SK-N-SH treated with all-trans-retinoic acid at 6 μM for 48 hours (cell line): Measurements from ENCODE around the gene AUTS2.

Experiments
- ATAC-seq: fragments of 200-7000 bp; cut with Tn5 transposase; 3 replicates; pipeline ENCODE4 v1.9.1; 2020; ENCODE audit warnings: mild to moderate bottlenecking, moderate library complexity
- BACH2 ChIP-seq: fragments of 250-450 bp; sonication (Bioruptor Pico); IDR thresholded peaks from 2 replicates; pipeline ENCODE4 v1.9.0; 2021; ENCODE audit warnings: mild to moderate bottlenecking, borderline replicate concordance
- CSDC2 ChIP-seq: fragments of 250-450 bp; sonication (Bioruptor Pico); IDR thresholded peaks from 2 replicates; pipeline ENCODE4 v1.5.0; 2020; ENCODE audit warnings: mild to moderate bottlenecking, moderate library complexity
- ESRRG ChIP-seq: fragments of 250-450 bp; sonication (Bioruptor Pico); IDR thresholded peaks from 2 replicates; pipeline ENCODE4 v1.6.1; 2021; ENCODE audit warnings: mild to moderate bottlenecking
- GLIS3 ChIP-seq: fragments of 250-450 bp; sonication (Bioruptor Pico); IDR thresholded peaks from 2 replicates; pipeline ENCODE4 v1.5.0; 2020; ENCODE audit warnings: mild to moderate bottlenecking, moderate library complexity
- ISL1 ChIP-seq: fragments of 250-450 bp; sonication (Bioruptor Pico); IDR thresholded peaks from 2 replicates; pipeline ENCODE4 v2.1.2; 2022; ENCODE audit warnings: mild to moderate bottlenecking, moderate library complexity
- OSR1 ChIP-seq: fragments of 250-450 bp; sonication (Bioruptor Pico); IDR thresholded peaks from 2 replicates; pipeline ENCODE4 v1.8.0; 2022; ENCODE audit warnings: moderate library complexity, mild to moderate bottlenecking, inconsistent platforms
- RARB ChIP-seq: fragments of 250-450 bp; sonication (Bioruptor Pico); IDR thresholded peaks from 2 replicates; pipeline ENCODE4 v1.8.0; 2021; ENCODE audit warnings: mild to moderate bottlenecking, moderate library complexity
- SNAI2 ChIP-seq: fragments of 250-450 bp; sonication (Bioruptor Pico); IDR thresholded peaks from 2 replicates; pipeline ENCODE4 v1.5.0; 2020; ENCODE audit warnings: mild to moderate bottlenecking, moderate library complexity
- TCF4 ChIP-seq: fragments of 250-450 bp; sonication (Bioruptor Pico); IDR thresholded peaks from 2 replicates; pipeline ENCODE4 v1.8.0; 2021; ENCODE audit warnings: mild to moderate bottlenecking, moderate library complexity, borderline replicate concordance
- TOX ChIP-seq: fragments of 250-450 bp; sonication (Bioruptor Pico); IDR thresholded peaks from 2 replicates; pipeline ENCODE4 v1.8.0; 2021; ENCODE audit warnings: mild to moderate bottlenecking, moderate library complexity, borderline replicate concordance
- ZC3H10 ChIP-seq: fragments of 250-450 bp; sonication (Bioruptor Pico); IDR thresholded peaks from 2 replicates; pipeline ENCODE4 v1.5.1; 2021; ENCODE audit warnings: mild to moderate bottlenecking, moderate library complexity
- ZFP3 ChIP-seq: fragments of 250-450 bp; sonication (Bioruptor Pico); IDR thresholded peaks from 2 replicates; pipeline ENCODE4 v1.5.0; 2020; ENCODE audit warnings: mild to moderate bottlenecking, moderate library complexity
- ZFP30 ChIP-seq: fragments of 450-650 bp; formaldehyde crosslinking; IDR thresholded peaks from 2 replicates; pipeline ENCODE4 v1.5.0; 2022; ENCODE audit warnings: mild to moderate bottlenecking, moderate library complexity
- ZNF565 ChIP-seq: fragments of 450-650 bp; formaldehyde crosslinking; conservative IDR thresholded peaks from 2 replicates; pipeline ENCODE4 v1.5.0; 2020; ENCODE audit warnings: low read depth, mild to moderate bottlenecking, moderate library complexity
- ZNF70 ChIP-seq: fragments of 450-650 bp; formaldehyde crosslinking; IDR thresholded peaks from 2 replicates; pipeline ENCODE4 v1.5.0; 2020; ENCODE audit warnings: mild to moderate bottlenecking, moderate library complexity
- ZNF8 ChIP-seq: fragments of 450-650 bp; formaldehyde crosslinking; IDR thresholded peaks from 2 replicates; pipeline ENCODE4 v1.5.0; 2020; ENCODE audit warnings: mild to moderate bottlenecking, moderate library complexity
- TF ChIP-seq, protein P1 (sequence below): fragments of 250-450 bp; sonication (Bioruptor Pico); IDR thresholded peaks from 2 replicates; pipeline ENCODE4 v1.5.1; 2021; ENCODE audit warnings: mild to moderate bottlenecking, moderate library complexity
- TF ChIP-seq, protein P2 (sequence below): fragments of 250-450 bp; sonication (Bioruptor Pico); IDR thresholded peaks from 2 replicates; pipeline ENCODE4 v1.8.0; 2020; ENCODE audit warnings: mild to moderate bottlenecking, moderate library complexity, borderline replicate concordance
- TF ChIP-seq, protein P3 (sequence below): fragments of 250-450 bp; sonication (Bioruptor Pico); IDR thresholded peaks from 2 replicates; pipeline ENCODE4 v1.8.0; 2021; ENCODE audit warnings: low read depth, mild to moderate bottlenecking, moderate library complexity, borderline replicate concordance
- TF ChIP-seq, protein P4 (sequence below): fragments of 250-450 bp; sonication (Bioruptor Pico); IDR thresholded peaks from 2 replicates; pipeline ENCODE4 v1.5.0; 2020; ENCODE audit warnings: mild to moderate bottlenecking, moderate library complexity
- TF ChIP-seq, protein P5 (sequence below): fragments of 250-450 bp; sonication (Bioruptor Pico); IDR thresholded peaks from 2 replicates; pipeline ENCODE4 v1.5.1; 2020; ENCODE audit warnings: low read depth, mild to moderate bottlenecking, moderate library complexity

AUTS2 gene

DNA sequence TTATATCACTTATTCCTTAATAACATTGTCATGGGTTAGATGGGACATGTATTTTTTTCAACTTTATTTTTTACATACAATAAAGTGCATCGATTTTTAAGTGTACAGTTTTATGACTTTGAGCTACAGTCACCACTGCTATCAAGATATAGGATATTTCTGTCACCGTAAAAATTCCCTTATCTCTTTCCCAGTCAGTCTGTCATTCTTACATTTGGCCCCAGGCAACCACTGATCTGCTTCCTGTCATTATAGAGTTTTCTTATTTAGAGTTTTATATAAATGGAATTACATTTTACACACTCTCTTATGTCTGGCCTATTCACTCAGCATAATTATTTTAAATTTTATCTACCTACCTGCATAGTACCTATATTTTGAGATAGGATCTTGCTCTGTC lies 145.2 kb downstream of the AUTS2 start (continued):
- TF ChIP-seq ZC3H10 (no peak), ZFP30 (CRISPR knock-in tag) (no peak)
- TF ChIP-seq, protein P1, sequence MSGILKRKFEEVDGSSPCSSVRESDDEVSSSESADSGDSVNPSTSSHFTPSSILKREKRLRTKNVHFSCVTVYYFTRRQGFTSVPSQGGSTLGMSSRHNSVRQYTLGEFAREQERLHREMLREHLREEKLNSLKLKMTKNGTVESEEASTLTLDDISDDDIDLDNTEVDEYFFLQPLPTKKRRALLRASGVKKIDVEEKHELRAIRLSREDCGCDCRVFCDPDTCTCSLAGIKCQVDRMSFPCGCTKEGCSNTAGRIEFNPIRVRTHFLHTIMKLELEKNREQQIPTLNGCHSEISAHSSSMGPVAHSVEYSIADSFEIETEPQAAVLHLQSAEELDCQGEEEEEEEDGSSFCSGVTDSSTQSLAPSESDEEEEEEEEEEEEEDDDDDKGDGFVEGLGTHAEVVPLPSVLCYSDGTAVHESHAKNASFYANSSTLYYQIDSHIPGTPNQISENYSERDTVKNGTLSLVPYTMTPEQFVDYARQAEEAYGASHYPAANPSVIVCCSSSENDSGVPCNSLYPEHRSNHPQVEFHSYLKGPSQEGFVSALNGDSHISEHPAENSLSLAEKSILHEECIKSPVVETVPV: no peak
- TF ChIP-seq, all 23 proteins: peak for 0

DNA sequence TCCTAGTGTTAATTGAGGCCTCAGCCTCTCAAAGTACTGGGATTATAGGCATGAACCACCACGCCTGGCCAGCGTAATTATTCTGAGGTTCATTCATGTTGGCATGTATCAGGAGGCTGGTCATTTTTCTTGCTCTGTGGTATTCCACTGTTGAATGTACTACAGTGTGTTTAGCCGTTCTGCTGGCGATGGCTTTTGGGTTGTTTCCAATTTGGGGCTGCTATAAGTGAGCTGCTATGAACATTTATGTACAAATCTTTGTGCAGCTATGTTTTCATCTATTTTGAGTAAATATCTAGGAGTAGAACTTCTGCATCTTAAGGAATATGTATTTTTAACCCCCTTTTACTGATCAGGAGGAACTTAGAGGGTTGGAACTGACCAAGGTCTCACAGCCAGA lies 145.8 kb downstream of the AUTS2 start:
- peak; percentile 18; the same call in 2 of the 3 replicates for ATAC-seq
- TF ChIP-seq ZFP3 (CRISPR knock-in tag): no peak
- TF ChIP-seq, protein P2, sequence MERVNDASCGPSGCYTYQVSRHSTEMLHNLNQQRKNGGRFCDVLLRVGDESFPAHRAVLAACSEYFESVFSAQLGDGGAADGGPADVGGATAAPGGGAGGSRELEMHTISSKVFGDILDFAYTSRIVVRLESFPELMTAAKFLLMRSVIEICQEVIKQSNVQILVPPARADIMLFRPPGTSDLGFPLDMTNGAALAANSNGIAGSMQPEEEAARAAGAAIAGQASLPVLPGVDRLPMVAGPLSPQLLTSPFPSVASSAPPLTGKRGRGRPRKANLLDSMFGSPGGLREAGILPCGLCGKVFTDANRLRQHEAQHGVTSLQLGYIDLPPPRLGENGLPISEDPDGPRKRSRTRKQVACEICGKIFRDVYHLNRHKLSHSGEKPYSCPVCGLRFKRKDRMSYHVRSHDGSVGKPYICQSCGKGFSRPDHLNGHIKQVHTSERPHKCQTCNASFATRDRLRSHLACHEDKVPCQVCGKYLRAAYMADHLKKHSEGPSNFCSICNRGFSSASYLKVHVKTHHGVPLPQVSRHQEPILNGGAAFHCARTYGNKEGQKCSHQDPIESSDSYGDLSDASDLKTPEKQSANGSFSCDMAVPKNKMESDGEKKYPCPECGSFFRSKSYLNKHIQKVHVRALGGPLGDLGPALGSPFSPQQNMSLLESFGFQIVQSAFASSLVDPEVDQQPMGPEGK (CRISPR knock-in tag): no peak
- no peak for TF ChIP-seq TOX (CRISPR knock-in tag)
- no peak for TF ChIP-seq RARB (CRISPR knock-in tag)
- no peak for TF ChIP-seq OSR1 (CRISPR knock-in tag)
- TF ChIP-seq ISL1: no peak
- TF ChIP-seq GLIS3 (CRISPR knock-in tag): no peak
- TF ChIP-seq, protein P3, sequence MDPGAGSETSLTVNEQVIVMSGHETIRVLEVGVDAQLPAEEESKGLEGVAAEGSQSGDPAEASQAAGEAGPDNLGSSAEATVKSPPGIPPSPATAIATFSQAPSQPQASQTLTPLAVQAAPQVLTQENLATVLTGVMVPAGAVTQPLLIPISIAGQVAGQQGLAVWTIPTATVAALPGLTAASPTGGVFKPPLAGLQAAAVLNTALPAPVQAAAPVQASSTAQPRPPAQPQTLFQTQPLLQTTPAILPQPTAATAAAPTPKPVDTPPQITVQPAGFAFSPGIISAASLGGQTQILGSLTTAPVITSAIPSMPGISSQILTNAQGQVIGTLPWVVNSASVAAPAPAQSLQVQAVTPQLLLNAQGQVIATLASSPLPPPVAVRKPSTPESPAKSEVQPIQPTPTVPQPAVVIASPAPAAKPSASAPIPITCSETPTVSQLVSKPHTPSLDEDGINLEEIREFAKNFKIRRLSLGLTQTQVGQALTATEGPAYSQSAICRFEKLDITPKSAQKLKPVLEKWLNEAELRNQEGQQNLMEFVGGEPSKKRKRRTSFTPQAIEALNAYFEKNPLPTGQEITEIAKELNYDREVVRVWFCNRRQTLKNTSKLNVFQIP (CRISPR knock-in tag): no peak
- no peak for TF ChIP-seq ESRRG (CRISPR knock-in tag)
- no peak for TF ChIP-seq TCF4
- TF ChIP-seq, protein P1: no peak
- no peak for TF ChIP-seq ZNF565 (CRISPR knock-in tag)
- TF ChIP-seq, protein P4, sequence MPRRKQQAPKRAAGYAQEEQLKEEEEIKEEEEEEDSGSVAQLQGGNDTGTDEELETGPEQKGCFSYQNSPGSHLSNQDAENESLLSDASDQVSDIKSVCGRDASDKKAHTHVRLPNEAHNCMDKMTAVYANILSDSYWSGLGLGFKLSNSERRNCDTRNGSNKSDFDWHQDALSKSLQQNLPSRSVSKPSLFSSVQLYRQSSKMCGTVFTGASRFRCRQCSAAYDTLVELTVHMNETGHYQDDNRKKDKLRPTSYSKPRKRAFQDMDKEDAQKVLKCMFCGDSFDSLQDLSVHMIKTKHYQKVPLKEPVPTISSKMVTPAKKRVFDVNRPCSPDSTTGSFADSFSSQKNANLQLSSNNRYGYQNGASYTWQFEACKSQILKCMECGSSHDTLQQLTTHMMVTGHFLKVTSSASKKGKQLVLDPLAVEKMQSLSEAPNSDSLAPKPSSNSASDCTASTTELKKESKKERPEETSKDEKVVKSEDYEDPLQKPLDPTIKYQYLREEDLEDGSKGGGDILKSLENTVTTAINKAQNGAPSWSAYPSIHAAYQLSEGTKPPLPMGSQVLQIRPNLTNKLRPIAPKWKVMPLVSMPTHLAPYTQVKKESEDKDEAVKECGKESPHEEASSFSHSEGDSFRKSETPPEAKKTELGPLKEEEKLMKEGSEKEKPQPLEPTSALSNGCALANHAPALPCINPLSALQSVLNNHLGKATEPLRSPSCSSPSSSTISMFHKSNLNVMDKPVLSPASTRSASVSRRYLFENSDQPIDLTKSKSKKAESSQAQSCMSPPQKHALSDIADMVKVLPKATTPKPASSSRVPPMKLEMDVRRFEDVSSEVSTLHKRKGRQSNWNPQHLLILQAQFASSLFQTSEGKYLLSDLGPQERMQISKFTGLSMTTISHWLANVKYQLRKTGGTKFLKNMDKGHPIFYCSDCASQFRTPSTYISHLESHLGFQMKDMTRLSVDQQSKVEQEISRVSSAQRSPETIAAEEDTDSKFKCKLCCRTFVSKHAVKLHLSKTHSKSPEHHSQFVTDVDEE (CRISPR knock-in tag): no peak

DNA sequence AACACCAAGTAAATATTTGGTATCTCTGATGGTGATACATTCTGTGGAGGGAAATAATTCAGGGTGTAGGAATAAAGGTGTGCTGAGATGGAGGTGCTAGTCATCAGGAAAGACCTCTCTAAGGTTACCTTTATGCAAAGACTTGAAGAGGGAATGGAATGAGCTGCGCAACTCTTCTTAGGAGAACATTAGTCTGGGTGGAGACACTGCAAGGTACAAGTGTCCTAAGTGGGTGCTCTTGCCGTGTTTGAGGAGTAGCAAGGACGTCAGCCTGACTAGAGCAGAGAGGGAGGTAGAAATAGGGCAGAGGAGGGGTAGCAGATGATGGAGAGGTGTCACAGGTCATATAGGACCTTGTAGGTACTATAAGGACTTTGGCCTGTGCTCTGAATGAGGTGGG lies 148.1 kb downstream of the AUTS2 start:
- no peak for ATAC-seq
- TF ChIP-seq ESRRG (CRISPR knock-in tag) (no peak), TCF4 (no peak), ZNF70 (CRISPR knock-in tag) (no peak), SNAI2 (no peak), GLIS3 (CRISPR knock-in tag) (no peak), TOX (CRISPR knock-in tag) (no peak), ZC3H10 (no peak)
- TF ChIP-seq, protein P5, sequence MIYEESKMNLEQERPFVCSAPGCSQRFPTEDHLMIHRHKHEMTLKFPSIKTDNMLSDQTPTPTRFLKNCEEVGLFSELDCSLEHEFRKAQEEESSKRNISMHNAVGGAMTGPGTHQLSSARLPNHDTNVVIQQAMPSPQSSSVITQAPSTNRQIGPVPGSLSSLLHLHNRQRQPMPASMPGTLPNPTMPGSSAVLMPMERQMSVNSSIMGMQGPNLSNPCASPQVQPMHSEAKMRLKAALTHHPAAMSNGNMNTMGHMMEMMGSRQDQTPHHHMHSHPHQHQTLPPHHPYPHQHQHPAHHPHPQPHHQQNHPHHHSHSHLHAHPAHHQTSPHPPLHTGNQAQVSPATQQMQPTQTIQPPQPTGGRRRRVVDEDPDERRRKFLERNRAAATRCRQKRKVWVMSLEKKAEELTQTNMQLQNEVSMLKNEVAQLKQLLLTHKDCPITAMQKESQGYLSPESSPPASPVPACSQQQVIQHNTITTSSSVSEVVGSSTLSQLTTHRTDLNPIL: no peak

DNA sequence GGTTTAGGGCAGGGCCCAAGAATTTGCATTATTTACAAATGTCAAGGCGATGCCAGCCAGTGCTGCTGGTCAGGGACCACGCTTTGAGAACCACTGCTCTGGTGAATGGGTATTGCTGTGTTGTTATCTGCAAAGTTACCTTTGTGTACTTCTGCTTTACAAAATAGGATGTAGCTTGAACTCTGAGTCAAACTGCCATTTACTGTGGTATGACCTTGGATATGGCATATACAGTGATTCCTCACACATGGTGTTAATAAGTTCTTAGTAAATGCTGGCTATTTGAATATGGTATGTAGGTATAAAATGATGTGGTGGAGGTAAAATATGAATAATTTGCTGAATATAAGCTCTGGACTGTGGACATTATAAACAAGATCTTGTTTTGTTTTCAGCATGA lies 148.9 kb downstream of the AUTS2 start:
- ATAC-seq: no peak
- TF ChIP-seq ZFP3 (CRISPR knock-in tag): no peak
- no peak for TF ChIP-seq TOX (CRISPR knock-in tag)
- no peak for TF ChIP-seq ZFP30 (CRISPR knock-in tag)
- no peak for TF ChIP-seq BACH2 (CRISPR knock-in tag)
- no peak for TF ChIP-seq ZNF565 (CRISPR knock-in tag)
- TF ChIP-seq, protein P1: no peak
- TF ChIP-seq ZC3H10: no peak
- TF ChIP-seq TCF4: no peak
- TF ChIP-seq CSDC2 (CRISPR knock-in tag): no peak
- TF ChIP-seq ZNF8 (CRISPR knock-in tag): no peak
- TF ChIP-seq ESRRG (CRISPR knock-in tag): no peak
- no peak for TF ChIP-seq SNAI2
- TF ChIP-seq ZNF70 (CRISPR knock-in tag): no peak
- TF ChIP-seq, protein P4 (CRISPR knock-in tag): no peak
